NCI-H2107 treated with DMSO at 0.1 percent for 48 hours (cell line): ENCODE results near the gene ATF4.
A peak's percentile ranks its signal among the peaks of the same experiment; 100 is the strongest.

Experiments used
- DNase-seq: peaks from one replicate; lab custom pipeline; 2025; ENCODE audit not compliant: unreplicated experiment; lab: John Stamatoyannopoulos, UW

The ATF4 gene

DNA sequence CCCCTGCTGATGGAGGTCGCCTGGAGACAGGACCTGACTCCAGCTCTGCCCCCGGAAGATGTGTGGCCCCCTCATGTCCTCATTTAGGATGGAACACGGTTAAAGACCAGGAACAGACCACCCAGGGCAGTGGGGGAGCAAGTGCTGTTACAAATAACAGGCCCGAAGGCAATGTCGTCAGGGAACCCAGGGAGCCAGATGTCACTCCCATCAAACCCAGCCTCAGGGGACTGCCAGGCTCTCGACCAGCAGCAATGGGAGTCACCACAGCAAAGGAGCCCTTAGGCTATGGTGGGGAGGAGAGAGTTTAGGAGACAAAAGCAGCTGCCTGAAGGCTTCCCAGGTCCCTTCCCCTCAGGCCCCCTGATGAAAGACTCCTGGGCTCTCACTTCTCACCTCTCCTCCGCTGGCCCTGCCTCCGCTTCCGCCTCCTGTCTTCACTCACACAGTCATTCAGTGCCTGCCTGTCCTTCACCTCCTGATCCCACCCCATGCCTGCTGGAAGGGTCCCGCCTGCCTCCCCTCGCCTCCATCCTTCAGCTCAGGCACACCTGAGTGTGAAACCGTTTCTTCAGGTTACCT, 7.8 kb downstream of the ATF4 start:
- DNase-seq: peak; percentile 24

DNA sequence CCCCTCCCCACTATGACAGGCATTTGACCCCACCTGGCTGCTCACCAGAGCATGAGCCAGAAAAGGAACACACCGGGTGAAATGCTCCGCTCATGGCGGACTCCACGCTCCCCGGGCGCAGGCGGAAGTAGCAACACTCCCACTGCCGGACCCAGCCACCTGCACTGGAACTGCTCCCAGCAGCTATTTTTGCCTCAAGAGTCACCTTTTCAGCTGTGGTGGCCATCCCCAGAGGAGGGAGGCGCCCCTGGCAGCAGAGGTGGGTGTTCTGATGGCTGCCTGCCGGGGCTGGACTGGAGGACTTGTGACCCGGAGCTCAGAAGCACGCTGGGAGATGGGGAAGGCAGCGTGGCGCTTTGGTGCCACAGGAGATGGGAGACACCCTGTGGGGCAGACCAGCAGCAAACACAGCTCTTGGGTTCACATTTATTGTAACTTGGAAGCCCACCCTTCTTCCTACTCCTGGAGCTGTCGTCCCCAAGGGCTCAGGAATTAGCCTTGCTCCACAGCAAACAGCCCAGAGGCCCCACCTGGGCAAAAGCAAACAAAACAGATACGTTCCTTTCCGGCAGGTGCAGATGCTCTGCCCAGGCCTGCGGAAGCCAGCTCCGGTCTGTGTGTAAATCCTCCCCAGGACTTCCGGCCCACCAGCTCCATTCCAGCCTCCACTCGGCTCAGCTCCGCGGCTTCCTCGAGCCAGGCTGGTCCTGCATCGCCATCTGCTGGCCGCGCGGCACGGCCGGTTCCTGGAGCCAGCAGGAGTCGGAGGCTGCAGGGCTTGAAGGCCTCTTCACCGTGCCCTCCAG, 8.5 kb downstream of the ATF4 start:
- DNase-seq: peak; percentile 77

DNA sequence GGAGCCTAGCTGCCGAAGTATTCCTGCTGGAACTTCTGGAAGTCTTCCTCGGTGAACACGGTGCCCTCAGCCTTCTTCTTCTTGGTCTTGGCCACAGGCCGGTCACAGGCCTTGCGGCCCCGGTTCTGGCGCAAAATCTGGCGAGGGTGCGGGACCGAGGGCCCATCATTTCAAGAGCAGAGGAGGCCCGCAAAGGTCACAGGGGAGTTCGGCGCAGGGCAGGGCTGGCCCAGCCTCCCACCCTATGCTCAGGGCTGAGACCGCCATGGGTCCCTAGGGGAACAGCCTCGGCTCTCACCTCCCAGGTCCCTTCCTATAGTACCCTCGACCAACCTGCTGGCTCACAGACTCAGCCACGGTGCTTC, 9.1 kb downstream of the ATF4 start:
- no peak for DNase-seq

DNA sequence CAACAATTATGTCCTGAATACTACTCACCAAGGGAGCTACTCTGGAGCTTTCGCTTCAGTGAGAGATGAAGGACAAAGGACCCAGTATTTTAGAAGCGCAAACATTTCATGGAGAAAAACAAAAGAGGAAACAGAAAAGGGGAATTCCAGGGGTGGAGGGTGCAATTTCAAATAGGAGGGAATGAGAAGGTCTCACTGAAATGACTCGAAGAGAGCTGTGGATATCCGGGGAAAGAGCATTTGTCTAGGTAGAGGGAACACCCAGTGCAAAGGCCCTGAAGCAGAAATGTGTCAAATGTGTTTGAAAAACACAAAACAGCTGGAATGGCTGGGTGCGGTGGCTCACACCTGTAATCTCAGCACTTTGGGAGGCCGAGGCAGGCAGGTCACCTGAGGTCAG, 9.8 kb downstream of the ATF4 start:
- no peak for DNase-seq

DNA sequence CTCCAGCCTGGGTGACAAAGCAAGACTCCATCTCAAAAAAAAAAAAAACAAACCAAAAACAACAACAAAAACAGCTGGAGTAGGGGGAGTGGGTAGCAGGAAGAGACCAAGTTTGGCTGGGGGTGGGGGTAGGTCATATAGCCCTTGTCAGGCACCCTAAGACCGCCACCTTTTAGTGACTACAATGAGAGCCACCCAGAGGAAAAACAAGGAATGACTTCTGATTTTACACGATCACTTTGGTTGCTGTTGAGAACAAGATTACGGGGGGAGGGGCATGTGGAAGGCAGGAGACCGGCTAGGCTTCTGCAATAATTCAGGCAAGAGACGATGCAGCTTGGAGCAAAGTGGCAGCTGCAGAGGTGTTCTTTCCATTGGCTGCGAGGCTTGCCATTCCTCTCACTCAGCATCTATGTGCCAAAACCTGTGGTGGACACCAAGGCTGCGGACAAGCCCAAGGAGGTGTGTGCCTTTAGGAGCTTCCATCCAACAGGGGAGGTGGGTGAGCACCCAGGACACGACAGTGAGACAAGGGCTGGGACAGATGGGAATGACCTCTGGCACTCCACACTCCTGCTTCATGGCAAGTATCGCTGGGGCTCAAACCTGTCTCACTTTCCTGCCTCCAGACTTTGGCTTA, 10.4 kb downstream of the ATF4 start:
- DNase-seq: no peak

DNA sequence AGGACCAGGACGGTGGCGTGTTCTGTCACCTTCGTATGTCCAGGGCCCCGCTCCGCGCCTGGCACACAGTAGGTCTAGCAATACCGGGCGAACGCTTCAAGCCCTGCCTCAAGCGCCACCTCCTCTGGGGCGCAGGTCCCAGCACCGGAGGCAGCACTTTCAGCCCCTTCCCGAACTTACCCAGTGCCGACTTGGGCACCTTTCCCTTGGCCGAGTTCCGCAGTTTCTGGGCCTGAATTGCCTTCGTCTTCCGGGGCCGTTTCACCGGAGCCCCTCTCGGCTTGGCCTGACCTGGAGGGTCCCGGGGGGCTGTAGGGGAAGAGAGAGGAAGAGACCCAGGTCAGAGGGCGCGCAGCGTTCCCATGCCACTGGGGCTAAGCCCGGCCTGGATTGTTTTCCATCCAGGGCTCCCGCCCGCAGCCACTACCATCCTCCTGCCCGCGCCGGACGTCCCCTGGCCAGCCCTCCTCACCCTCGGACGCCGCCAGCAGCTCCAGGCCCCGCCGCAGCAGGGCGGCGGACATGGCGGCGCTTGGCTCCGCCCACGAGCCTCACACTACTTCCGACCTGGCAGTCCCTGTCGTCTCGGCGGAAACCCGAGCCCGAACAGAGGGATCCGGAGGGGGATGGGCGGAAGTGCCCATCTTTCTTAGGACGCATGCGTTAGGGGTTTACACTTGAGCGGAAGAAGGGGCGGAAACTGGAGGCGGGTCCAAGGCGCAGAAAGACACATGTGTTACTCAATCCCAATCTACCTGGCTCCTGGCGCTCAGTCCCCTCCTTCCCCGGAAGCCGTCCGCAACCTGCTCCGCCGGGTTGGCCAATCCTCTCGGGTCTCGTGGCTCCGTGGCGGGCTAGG, 12.1 kb downstream of the ATF4 start, which contains the start of gene RPS19BP1:
RPS19BP1 (minus strand) TSS at position 534 of the 859 bp plus-strand sequence; CDS start at position 524, 10 bp downstream.
- peak; percentile 98 for DNase-seq

DNA sequence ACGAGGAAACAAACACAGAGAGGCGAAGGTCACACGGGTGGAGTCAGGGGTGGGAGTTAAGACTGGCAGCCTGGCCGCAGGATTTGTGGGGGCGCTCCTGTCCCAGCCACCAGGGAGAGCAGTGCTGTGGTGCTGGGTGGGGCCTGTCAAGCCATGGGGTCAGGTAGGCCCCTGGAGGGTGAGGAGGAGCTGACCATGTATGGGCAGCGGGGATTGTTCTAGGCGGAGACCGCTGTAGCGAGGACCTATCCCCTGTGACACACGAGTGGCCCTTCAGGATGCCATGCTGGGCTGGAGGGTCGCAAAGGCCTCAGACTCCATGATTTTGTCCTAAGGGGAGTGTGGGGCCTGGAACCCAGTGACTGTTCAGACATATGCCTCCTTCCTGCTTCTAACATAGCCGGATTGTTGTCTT, 13.7 kb downstream of the ATF4 start:
- no peak for DNase-seq

DNA sequence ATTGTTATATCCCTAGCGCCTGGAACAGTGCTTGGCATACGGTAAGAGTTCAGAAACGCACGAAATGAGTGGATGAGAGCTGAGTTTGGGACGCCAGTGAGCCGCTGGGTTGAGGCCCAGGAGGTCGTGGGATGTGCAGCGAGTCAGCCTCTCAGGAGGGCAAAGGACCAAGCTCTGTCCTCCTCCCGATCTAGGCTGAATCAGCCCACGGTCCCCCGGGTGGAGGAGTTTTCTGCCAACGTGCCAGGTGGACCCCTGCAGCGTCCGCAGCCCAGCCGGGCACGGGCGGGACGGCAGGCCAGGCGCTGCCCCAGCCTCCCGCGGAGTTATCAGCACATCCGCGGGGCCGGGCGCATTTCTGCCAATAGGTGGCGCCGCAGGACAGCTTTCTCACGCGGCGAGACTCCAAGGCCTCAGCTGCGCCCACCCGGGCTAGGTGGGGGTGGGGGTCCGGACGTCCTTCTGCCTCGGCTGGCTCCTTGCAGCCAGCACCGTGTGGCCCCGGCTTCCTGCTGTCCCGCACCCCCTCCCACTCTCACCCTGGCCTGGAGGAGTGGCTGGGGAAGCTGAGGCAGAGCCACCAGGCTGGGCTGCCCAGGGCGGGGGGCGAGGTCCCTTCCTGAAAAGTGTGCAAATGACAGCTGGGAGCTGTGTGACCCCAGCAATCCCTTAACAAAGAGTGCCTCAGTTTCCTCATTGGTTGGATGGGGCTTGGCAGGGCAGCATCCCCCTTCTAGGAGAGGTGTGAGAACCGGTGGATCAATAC, 14.4 kb downstream of the ATF4 start:
- DNase-seq: no peak

DNA sequence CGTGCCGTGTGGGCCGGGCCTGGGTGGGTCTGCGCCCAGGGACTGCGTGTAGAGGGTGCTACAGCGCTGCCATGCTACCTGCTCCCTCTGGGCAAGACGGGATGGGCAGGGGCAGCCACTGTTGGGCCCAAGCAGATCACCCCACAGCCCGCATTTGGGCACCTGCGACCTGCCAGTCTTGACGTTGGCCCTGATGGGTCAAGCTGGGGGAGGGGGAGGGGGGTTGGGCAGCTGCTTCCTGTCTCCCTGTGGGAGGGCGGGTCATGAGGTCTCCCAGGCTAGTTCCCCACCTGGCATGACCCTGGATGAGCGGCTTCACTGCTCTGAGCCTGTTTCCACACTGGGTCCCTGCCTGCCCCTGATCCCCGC, 15.0 kb downstream of the ATF4 start:
- no peak for DNase-seq

DNA sequence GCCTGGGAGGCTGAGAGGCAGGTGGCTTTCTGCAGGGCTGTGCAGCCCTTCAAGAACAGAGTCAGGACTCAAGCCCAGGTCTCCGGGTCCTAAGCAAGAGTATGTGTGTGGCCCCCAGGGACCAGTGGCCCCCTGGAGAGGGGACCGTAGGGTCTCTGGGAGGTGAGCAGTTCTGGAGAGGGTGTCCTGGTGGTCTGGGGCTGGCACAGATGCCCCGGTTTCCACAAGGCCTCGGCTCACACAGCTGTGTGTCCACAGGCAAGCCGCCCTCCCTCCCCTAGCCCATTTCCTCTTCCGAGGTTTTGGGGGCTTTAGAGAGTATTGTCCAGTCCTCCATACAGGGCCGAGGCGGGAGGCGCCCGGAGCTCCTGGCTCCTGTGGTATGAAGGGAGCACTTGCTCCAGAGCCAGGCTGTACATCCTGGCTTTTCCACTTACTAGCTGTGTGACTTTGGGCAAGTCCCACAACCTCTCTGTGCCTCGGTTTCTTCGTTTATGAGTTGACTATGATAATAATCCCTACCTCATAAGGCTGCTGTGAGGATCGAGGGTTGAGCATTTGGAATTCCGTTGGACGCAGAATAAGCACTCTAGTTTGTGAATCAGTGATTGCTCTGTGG, 15.6 kb downstream of the ATF4 start:
- DNase-seq: no peak

DNA sequence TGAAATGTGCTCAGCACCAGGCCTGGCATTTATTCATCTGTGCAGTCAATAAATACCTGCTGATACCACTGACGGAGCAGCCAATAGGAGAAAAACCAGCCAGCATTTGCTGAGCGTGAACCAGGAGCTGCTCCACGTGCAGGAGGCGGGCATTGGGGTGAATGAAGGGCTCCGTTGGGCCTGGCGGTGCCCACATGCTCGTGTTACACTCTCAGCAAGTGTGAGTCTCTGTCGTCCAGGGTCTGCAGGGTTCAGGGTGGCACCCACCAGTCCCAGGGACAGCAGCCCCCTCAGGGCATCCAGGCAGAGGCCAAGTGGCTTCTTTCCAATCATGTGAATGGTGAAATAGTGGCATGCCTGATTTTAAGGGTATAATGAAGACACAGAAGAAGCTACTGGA, 16.3 kb downstream of the ATF4 start:
- DNase-seq: no peak

DNA sequence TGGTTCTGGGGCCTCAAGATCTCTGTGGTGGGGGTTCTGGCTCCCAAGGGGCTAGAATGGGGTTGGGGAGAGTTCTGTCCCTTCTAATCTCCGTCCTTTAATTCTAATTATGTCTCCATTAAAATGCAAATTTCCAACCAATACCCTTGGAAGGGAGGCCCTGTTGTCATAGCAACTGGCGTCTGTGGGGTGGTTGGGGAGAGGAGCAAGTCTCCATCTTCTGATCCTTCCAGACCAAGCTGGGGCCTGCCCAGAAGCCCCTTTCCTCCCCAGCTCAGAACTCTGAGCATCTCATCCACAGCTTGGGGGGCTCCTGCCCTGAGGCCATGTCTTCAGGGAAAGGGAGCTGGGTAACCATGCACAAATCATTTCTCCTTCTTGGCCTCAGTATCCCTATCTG, 17.6 kb downstream of the ATF4 start:
- no peak for DNase-seq

DNA sequence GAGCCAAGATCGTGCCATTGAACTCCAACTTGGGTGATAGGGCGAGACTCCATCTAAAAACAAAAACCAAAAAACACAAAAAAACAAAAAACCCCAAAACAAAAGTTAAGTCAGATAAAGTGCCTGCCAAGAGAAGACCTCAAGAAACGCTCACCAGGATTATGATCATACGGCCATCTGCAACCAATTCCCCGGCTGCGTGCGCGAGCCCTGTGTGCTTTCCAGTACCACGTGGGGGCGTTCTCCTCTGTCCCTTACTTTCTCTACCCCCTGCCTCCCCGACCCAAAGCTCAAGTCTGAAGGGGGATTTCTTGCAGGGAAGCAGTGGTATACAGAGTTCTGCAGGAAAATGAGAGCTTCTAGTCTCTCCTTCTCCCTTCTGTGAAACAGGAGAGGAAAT, 22.7 kb downstream of the ATF4 start:
- peak; percentile 29 for DNase-seq

DNA sequence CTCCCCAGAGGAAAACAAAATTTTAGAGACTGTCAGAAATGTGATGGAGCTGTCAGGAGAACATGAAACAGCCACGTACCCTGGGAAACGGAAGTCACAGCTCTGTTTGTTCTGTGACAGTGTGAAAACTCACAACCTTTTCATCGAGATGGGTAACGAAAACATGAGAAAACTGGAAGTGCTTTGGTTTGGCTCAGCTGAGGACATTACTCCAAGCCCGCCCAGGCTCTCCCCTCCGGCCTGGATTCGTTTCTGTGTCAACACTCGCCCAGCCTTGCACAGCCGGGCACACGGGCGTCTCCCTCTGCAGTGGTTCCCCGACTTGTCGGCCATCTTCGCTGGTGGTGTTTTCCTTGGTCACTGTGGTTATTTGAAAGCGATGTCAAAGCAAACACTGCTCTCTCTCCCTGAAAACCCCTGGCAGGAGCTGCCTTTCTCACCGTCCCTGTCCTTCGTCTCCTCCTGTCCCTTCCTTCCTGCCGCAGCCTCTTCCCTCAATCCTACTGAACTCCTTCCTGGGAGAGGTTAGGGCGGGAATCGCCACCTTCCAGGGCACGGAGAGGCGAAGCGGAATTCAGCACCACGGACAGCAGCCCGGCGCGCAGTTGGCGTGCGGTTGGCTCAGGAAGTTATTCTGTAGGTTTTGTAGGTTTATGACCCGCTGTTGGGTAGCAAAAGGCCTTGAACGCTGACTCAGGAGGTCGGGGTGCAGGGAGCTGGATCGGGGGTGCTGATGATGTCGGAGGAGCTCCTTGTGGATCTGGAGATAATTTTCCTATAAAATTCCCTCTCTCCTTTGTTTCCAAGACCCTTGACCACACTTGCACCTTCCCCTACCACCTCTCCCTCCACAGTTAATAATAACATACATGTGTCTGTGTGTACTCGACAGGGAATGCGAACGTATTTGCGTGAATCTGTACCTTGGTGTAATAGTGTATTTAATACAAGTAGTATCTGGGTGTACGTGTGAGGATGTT, 25.3 kb downstream of the ATF4 start:
- no peak for DNase-seq

DNA sequence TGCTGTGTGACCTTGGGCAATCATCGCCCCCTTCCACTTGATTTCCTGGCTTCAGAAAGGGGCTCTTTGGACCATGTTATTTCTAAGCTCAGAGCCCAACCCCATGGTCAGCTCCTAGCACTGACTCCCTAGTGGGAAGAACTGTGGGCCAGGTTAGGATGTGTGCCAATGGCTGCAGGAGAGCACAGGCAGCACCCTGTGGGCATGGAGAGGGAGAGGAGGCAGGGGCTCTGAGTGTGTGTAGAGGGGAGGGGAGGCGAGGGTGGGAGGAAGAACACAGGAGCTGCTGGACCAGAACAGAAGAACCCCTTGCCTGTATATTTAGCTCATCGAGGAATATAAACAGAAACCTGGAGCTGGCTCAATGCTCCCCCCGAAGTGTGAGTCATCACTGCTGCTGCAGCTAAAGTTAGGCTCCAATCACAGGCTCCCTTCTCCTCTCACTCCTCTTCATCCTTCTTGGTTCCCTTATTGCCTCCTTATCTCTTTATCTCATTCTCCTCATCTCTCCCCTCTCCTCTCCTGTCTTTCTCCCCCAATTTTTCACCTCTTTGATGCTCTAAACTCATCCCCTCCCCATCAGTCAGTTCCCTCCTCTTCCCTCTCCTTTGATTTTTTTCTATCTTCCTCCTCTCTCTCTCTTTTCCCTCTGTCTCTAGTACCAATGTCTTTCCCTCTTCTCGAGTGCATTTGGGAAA, 26.7 kb downstream of the ATF4 start:
- DNase-seq: no peak

DNA sequence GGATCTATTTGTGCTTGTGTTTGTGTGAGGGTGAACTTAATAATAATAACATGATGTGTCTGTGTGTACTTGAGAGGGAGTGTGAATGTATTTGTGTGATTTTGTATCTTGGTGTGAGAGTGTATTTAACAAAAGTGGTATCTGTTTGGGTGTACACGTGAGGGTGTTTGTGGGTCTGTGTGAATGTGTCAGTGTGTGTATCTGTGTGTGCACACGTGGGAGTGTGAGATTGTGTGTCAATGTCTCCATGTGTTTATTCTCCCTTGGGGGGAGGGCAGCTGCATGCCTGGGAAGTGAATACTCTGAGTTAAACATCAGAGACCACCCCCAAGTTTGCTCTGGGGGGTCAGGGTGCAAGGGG, 27.2 kb downstream of the ATF4 start:
- DNase-seq: no peak

DNA sequence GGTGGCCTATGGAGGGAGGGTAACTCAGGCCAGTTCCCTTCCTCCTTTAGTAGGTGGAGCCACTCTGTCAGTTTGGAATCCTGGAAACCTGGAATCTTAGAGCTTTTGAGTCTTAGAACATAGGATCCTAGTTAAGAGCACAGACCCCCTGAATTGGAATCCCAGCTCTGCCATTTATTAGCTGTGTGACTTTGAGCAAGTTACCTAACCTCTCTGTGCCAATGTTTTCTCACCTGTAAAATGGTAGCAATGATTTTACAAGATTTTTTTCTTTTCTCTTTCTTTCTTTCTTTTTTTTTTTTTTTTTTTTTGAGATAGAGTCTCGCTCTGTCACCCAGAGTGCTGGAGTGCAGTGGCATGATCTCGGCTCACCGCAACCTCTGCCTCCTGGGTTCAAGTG, 33.1 kb downstream of the ATF4 start:
- no peak for DNase-seq

DNA sequence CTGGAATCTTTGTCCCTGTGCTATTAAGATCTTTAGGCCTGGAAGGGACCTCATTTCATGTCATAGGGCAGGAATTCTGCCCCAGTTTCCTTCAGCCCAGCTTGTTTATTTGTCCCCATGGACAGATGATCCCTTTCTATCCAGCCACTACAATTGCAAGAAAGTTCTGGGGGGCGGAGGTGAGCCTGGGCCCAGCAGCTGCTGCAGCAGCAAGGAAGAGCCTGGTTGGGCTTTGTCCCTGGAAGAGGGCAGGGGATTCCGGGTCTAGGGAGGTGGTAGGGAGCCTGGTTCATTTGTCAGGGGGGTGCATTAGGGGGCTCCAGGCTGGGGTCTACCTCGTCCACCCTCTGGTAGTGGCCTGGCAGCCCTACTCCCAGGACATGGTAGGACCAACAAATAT, 33.8 kb downstream of the ATF4 start:
- DNase-seq: no peak
